GM12878 (cell line): Measurements from ENCODE around the gene MIPOL1. TPM values are rescaled to one million over a fixed set of nuclear protein-coding genes. Genes with fewer than 3 reads are reported as not detected.

Experiments used
- ATAC-seq: fragments of 200-7000 bp; cut with Tn5 transposase; 3 replicates; pipeline ENCODE4 v1.9.1; 2020; ENCODE audit warnings: mild to moderate bottlenecking, moderate library complexity
- BruUV-seq: library from RNA; stranded (reverse); fragments of 400-500 nt; replicated peaks from 2 replicates; lab custom pipeline; 2021; lab: Mats Ljungman, UMichigan
- CTCF ChIA-PET: fragments of 300-600 bp; sonication (Branson Sonifier 250); formaldehyde crosslinking; extraction: SDS; loops from one replicate; lab custom pipeline; 2021; ENCODE audit warnings: inconsistent platforms; lab: Yijun Ruan, JAX
- POLR2A ChIA-PET: fragments of 350-600 bp; formaldehyde crosslinking; extraction: SDS; loops from one replicate; lab custom pipeline; 2021; ENCODE audit warnings: inconsistent platforms; lab: Charles Lee
- RAD21 ChIA-PET: fragments of 300-600 bp; sonication (Branson Sonifier 250); formaldehyde crosslinking; loops from one replicate; lab custom pipeline; 2023; ENCODE audit warnings: antibody characterized with exemption; ENCODE audit not compliant: unreplicated experiment; lab: Charles Lee
- SMC1A ChIA-PET: fragments of 300-600 bp; sonication (Branson Sonifier 250); formaldehyde crosslinking; loops from one replicate; lab custom pipeline; 2023; ENCODE audit not compliant: unreplicated experiment, uncharacterized antibody; lab: Charles Lee
- DNase-seq: peaks from one replicate; pipeline ENCODE4 v3.0.0-alpha.2; 2011; ENCODE audit warnings: low read depth, low spot score
- FAIRE-seq: peaks from 3 replicates; lab custom pipeline; 2011; peaks lifted over from hg19 to GRCh38; lab: Jason Lieb, UNC
- H2AFZ ChIP-seq: 2 replicates; pipeline ENCODE4 v1.6.0; 2011; ENCODE audit warnings: low read depth, low read length, control low read depth; ENCODE audit not compliant: control insufficient read depth
- H3K27ac ChIP-seq: 2 replicates; pipeline ENCODE4 v1.5.1; 2011; ENCODE audit warnings: control low read depth; ENCODE audit not compliant: control insufficient read depth, insufficient read depth
- H3K27me3 ChIP-seq, 2 experiments: replicated peaks in 1 of 2; 2 replicates each; pipeline versions ENCODE4 v1.6.0 to v1.6.1; 2011; ENCODE audit warnings: low read length in 1 of 2; ENCODE audit not compliant: control insufficient read depth in 2 of 2, insufficient read depth in 2 of 2
- H3K36me3 ChIP-seq, 2 experiments: 2 replicates each; pipeline ENCODE4 v1.5.1; 2011; ENCODE audit warnings: low read length in 1 of 2; ENCODE audit not compliant: control insufficient read depth in 2 of 2, insufficient read depth in 2 of 2
- H3K4me1 ChIP-seq: 2 replicates; pipeline ENCODE4 v1.6.1; 2011; ENCODE audit warnings: mild to moderate bottlenecking, low read length, moderate library complexity, mixed read lengths; ENCODE audit not compliant: control insufficient read depth, insufficient read depth
- H3K4me2 ChIP-seq: 2 replicates; pipeline ENCODE4 v1.6.0; 2011; ENCODE audit warnings: control low read depth; ENCODE audit not compliant: control insufficient read depth, insufficient read depth
- H3K4me3 ChIP-seq: fragments of 200-600 bp; sonication (generic); 2 replicates; pipeline ENCODE4 v1.5.1; 2016
- H3K79me2 ChIP-seq: 2 replicates; pipeline ENCODE4 v1.6.0; 2011; ENCODE audit warnings: low read length; ENCODE audit not compliant: control insufficient read depth, insufficient read depth
- H3K9ac ChIP-seq: 2 replicates; pipeline ENCODE4 v1.8.0; 2011; ENCODE audit warnings: low read length, control low read depth, mixed read lengths; ENCODE audit not compliant: control insufficient read depth, insufficient read depth
- H3K9me3 ChIP-seq: replicated peaks from 3 replicates; pipeline ENCODE4 v1.5.1; 2011; ENCODE audit warnings: mild to moderate bottlenecking, low read length; ENCODE audit not compliant: control insufficient read depth, insufficient read depth
- H4K20me1 ChIP-seq: 2 replicates; pipeline ENCODE4 v1.6.0; 2011; ENCODE audit not compliant: control insufficient read depth, insufficient read depth
- BHLHE40 ChIP-seq, 2 experiments: fragments of 450-650 bp in 1 of 2; IDR thresholded peaks; 2 replicates each; pipeline ENCODE4 v1.6.1; 2011 to 2017; ENCODE audit warnings: low read depth in 2 of 2, borderline replicate concordance in 1 of 2, improper control_type of control experiment in 1 of 2, low read length in 1 of 2, mild to moderate bottlenecking in 1 of 2
- EP300 ChIP-seq, 2 experiments: fragments of 150-350 bp in 1 of 2; IDR thresholded peaks; 2 replicates each; pipeline ENCODE4 v1.6.1; 2011 to 2012; ENCODE audit warnings: low read depth in 2 of 2, low read length in 2 of 2, borderline replicate concordance in 1 of 2, improper control_type of control experiment in 1 of 2, inconsistent platforms in 1 of 2; ENCODE audit not compliant: control insufficient read depth in 1 of 2
- JUNB ChIP-seq: IDR thresholded peaks from 2 replicates; pipeline ENCODE4 v1.6.1; 2016; ENCODE audit warnings: antibody characterized with exemption, mild to moderate bottlenecking
- MEF2A ChIP-seq: IDR thresholded peaks from 2 replicates; pipeline ENCODE4 v1.6.1; 2011; ENCODE audit warnings: low read depth, mild to moderate bottlenecking, low read length, moderate library complexity; ENCODE audit not compliant: insufficient read depth
- MEF2B ChIP-seq: fragments of 450-650 bp; IDR thresholded peaks from 2 replicates; pipeline ENCODE4 v1.6.1; 2018; ENCODE audit warnings: mild to moderate bottlenecking, moderate library complexity; ENCODE audit not compliant: partially characterized antibody, poor library complexity, severe bottlenecking
- MXI1 ChIP-seq: fragments of 150-350 bp; IDR thresholded peaks from 2 replicates; pipeline ENCODE4 v1.6.1; 2011; ENCODE audit warnings: low read depth, mild to moderate bottlenecking, inconsistent platforms, low read length, improper control_type of control experiment
- NFIC ChIP-seq: IDR thresholded peaks from 2 replicates; pipeline ENCODE4 v1.6.1; 2012; ENCODE audit warnings: low read depth, mild to moderate bottlenecking, inconsistent platforms, low read length, moderate library complexity
- NR2F1 ChIP-seq: fragments of 450-650 bp; conservative IDR thresholded peaks from 2 replicates; pipeline ENCODE4 v1.6.1; 2017; ENCODE audit warnings: mild to moderate bottlenecking
- PAX8 ChIP-seq: fragments of 450-650 bp; IDR thresholded peaks from 2 replicates; pipeline ENCODE4 v1.6.1; 2017; ENCODE audit warnings: mild to moderate bottlenecking, moderate library complexity
- PML ChIP-seq: IDR thresholded peaks from 2 replicates; pipeline ENCODE4 v1.6.1; 2012; ENCODE audit warnings: low read length, inconsistent platforms
- RB1 ChIP-seq: fragments of 450-650 bp; formaldehyde crosslinking; IDR thresholded peaks from 2 replicates; pipeline ENCODE4 v1.6.1; 2017; ENCODE audit warnings: mild to moderate bottlenecking, borderline replicate concordance
- RUNX3 ChIP-seq: IDR thresholded peaks from 2 replicates; pipeline ENCODE4 v1.6.1; 2012; ENCODE audit warnings: low read length, inconsistent platforms
- SP1 ChIP-seq: IDR thresholded peaks from one replicate; pipeline ENCODE4 v1.6.1; 2011; ENCODE audit warnings: low read depth, low read length
- STAT1 ChIP-seq: fragments of 450-650 bp; conservative IDR thresholded peaks from 2 replicates; pipeline ENCODE4 v1.6.1; 2014; ENCODE audit warnings: antibody characterized with exemption, mild to moderate bottlenecking
- TBL1XR1 ChIP-seq: IDR thresholded peaks from 2 replicates; pipeline ENCODE4 v1.6.1; 2012; ENCODE audit warnings: low read depth, low read length, improper control_type of control experiment
- TCF7 ChIP-seq: IDR thresholded peaks from 2 replicates; pipeline ENCODE4 v1.6.1; 2014; ENCODE audit warnings: antibody characterized with exemption, borderline replicate concordance
- YY1 ChIP-seq: IDR thresholded peaks from 2 replicates; pipeline ENCODE4 v1.6.1; 2011; ENCODE audit warnings: low read depth, mild to moderate bottlenecking, low read length
- ZNF24 ChIP-seq: fragments of 450-650 bp; IDR thresholded peaks from 2 replicates; pipeline ENCODE4 v1.6.1; 2017; ENCODE audit warnings: antibody characterized with exemption, mild to moderate bottlenecking
- WGBS: methylation state at CpG from one replicate; pipeline ENCODE4 v1.1.6; 2016; ENCODE audit warnings: low lambda C conversion rate; ENCODE audit not compliant: insufficient replicate concordance, insufficient coverage; ENCODE audit errors: missing lambda C conversion rate; 5-methylcytosine and 5-hydroxymethylcytosine counted together
- in situ Hi-C: fragments of 300-500 bp; cut with MboI; formaldehyde crosslinking; loops from 9 replicates; pipeline ENCODE4 v1.14.3; 2018; ENCODE audit warnings: mixed read lengths
- intact Hi-C: fragments of 100-400 bp; cut with micrococcal nuclease; formaldehyde crosslinking; loops from one replicate; pipeline ENCODE4 v1.14.2; 2022; ENCODE audit not compliant: unreplicated experiment
- polyA plus RNA-seq, 11 experiments: library from polyadenylated mRNA; depleted of rRNA in 4 of 11; unstranded in 6 of 11; stranded (reverse) in 5 of 11; fragments of >200 nt; fragmentation: Nextera tagmentation in 4 of 11; fragmentation: Illumina TruSeq in 1 of 11; extraction: Ambion mirVana in 4 of 11; extraction: Trizol in 1 of 11; gene quantifications; 1 replicate in 1 of 11; 2 replicates in 10 of 11; pipeline versions ENCODE4 v1.2.1 to v1.2.3, GENCODE V29; 2011 to 2016; ENCODE audit warnings: inconsistent platforms in 2 of 11, missing spikeins in 2 of 11, low read depth in 1 of 11
- total RNA-seq, 4 experiments: library from RNA; depleted of rRNA in 3 of 4; stranded (reverse); fragments of >200 nt in 3 of 4; fragmentation: Illumina TruSeq in 1 of 4; extraction: Trizol in 1 of 4; gene quantifications; 2 replicates each; pipeline versions ENCODE4 v1.2.1 to v1.2.3, GENCODE V29; 2013 to 2021
- TF ChIP-seq, protein P1 (sequence below): fragments of 450-650 bp; IDR thresholded peaks from 2 replicates; pipeline ENCODE4 v1.6.1; 2018; ENCODE audit warnings: mild to moderate bottlenecking, low read depth, moderate library complexity; ENCODE audit not compliant: partially characterized antibody
- TF ChIP-seq, protein P2 (sequence below): IDR thresholded peaks from 2 replicates; pipeline ENCODE4 v1.6.1; 2012; ENCODE audit warnings: low read length, inconsistent platforms

MIPOL1 gene
- total and polyA plus RNA-seq, 10 of the 15 experiments (the other 5 are each of a cell fraction or from before 2014, with no cell fraction given), result 0.06 TPM; not detected in 9

DNA sequence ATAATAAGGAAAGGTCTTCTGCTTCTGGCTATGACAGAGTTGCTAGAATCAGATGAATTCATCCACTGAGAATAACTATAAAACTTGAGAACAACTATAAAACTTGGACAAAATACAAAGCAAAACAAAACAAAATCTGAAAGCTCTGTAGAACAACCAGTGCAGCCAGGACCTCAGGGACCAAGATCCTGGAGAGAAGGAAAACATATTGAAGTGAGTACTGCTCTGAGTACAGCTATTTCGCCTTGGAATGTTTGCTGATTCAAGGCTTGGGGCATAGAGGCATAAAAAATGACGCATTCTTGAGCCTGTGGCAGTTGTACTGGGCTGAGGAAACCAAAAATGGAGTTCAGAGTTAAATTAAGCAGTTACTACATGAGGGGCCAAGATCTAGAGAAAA, 375.6 kb downstream of the MIPOL1 start:
- DNase-seq, result no peak
- FAIRE-seq, result no peak
- no peak overlapping the region for H2AFZ ChIP-seq
- H3K27ac ChIP-seq, result no peak overlapping the region
- TF ChIP-seq ZNF24, result no peak
- TF ChIP-seq PAX8, result no peak
- TF ChIP-seq TBL1XR1, result no peak
- no peak for TF ChIP-seq PML
- no peak for TF ChIP-seq MEF2A
- TF ChIP-seq, protein P1, sequence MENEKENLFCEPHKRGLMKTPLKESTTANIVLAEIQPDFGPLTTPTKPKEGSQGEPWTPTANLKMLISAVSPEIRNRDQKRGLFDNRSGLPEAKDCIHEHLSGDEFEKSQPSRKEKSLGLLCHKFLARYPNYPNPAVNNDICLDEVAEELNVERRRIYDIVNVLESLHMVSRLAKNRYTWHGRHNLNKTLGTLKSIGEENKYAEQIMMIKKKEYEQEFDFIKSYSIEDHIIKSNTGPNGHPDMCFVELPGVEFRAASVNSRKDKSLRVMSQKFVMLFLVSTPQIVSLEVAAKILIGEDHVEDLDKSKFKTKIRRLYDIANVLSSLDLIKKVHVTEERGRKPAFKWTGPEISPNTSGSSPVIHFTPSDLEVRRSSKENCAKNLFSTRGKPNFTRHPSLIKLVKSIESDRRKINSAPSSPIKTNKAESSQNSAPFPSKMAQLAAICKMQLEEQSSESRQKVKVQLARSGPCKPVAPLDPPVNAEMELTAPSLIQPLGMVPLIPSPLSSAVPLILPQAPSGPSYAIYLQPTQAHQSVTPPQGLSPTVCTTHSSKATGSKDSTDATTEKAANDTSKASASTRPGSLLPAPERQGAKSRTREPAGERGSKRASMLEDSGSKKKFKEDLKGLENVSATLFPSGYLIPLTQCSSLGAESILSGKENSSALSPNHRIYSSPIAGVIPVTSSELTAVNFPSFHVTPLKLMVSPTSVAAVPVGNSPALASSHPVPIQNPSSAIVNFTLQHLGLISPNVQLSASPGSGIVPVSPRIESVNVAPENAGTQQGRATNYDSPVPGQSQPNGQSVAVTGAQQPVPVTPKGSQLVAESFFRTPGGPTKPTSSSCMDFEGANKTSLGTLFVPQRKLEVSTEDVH, result no peak
- no peak for TF ChIP-seq TCF7
- no peak for TF ChIP-seq NFIC
- TF ChIP-seq MEF2B, result no peak
- TF ChIP-seq BHLHE40 (IDR thresholded peaks at IDR 0.05; ENCODE audit: borderline replicate concordance in 1 of 2, low read depth in 2 of 2, low read length in 1 of 2), result no peak
- TF ChIP-seq, protein P2, sequence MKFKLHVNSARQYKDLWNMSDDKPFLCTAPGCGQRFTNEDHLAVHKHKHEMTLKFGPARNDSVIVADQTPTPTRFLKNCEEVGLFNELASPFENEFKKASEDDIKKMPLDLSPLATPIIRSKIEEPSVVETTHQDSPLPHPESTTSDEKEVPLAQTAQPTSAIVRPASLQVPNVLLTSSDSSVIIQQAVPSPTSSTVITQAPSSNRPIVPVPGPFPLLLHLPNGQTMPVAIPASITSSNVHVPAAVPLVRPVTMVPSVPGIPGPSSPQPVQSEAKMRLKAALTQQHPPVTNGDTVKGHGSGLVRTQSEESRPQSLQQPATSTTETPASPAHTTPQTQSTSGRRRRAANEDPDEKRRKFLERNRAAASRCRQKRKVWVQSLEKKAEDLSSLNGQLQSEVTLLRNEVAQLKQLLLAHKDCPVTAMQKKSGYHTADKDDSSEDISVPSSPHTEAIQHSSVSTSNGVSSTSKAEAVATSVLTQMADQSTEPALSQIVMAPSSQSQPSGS, result no peak
- no peak for TF ChIP-seq RUNX3
- no peak for TF ChIP-seq SP1
- no peak for TF ChIP-seq YY1
- TF ChIP-seq JUNB, result no peak
- no peak for TF ChIP-seq NR2F1
- TF ChIP-seq STAT1, result no peak
- no peak for TF ChIP-seq EP300 (IDR thresholded peaks at IDR 0.05; ENCODE audit: borderline replicate concordance in 1 of 2, control insufficient read depth in 1 of 2, low read depth in 2 of 2, low read length in 2 of 2)
- TF ChIP-seq MXI1, result no peak
- no peak for TF ChIP-seq RB1
- TF ChIP-seq, all 136 proteins: peak for 0
- no peak overlapping the region for H3K4me3 ChIP-seq
- H3K4me2 ChIP-seq, result no peak overlapping the region
- H3K9me3 ChIP-seq, result no peaks in the 10 kb centered on the region
- H4K20me1 ChIP-seq, result no peaks in the 10 kb centered on the region
- no peaks in the 10 kb centered on the region for H3K4me1 ChIP-seq
- WGBS, result 0% methylated on average over 2 of the region's 2 CpGs
- POLR2A ChIA-PET, result no interaction called here
- no peaks in the 10 kb centered on the region for H3K27me3 ChIP-seq
- H3K9ac ChIP-seq, result no peak overlapping the region
- no peak for ATAC-seq
- RAD21 ChIA-PET, result no interaction called here
- in situ Hi-C loops (no loop called here), intact Hi-C loops (no loop called here)
- no peaks in the 10 kb centered on the region for H3K36me3 ChIP-seq
- BruUV-seq, result no TSS peak
- SMC1A ChIA-PET, result no interaction called here
- no peaks in the 10 kb centered on the region for H3K79me2 ChIP-seq
- CTCF ChIA-PET, result no interaction called here
